Measurements from ENCODE around the gene TBC1D22B. TPM values are rescaled to one million over a fixed set of nuclear protein-coding genes. Genes with fewer than 3 reads are reported as not detected.

TBC1D22B gene
- total and polyA plus RNA-seq, 2 of the 13 experiments (the other 11 are each of a cell fraction or from before 2014, with no cell fraction given): 9.7 to 12.9 TPM

GRCh38 chr6:37244430-37245310, 12.9 kb upstream of the TBC1D22B start (continued):
- TF ChIP-seq TFDP2 (CRISPR knock-in tag; IDR thresholded peaks at IDR 0.05) (peak; percentile 51; the same call in 1 of the 2 replicates), ZNF558 (CRISPR knock-in tag; IDR thresholded peaks at IDR 0.05; ENCODE audit: borderline replicate concordance) (no peak), ZKSCAN8 (CRISPR knock-in tag; IDR thresholded peaks at IDR 0.05; ENCODE audit: borderline replicate concordance) (peak; percentile 51; the same call in 1 of the 2 replicates), IKZF4 (CRISPR knock-in tag; IDR thresholded peaks at IDR 0.05; ENCODE audit: borderline replicate concordance, low read depth, not compliant biosample characterization) (no peak), ZNF160 (CRISPR knock-in tag; IDR thresholded peaks at IDR 0.05) (no peak; the same call in 1 of the 2 replicates), ELF1 (CRISPR knock-in tag; IDR thresholded peaks at IDR 0.05) (peak; percentile 54; the same call in 1 of the 2 replicates), FOXK2 (IDR thresholded peaks at IDR 0.05) (peak; percentile 31; the same call in 1 of the 2 replicates), ARHGAP35 (CRISPR knock-in tag; IDR thresholded peaks at IDR 0.05; ENCODE audit: borderline replicate concordance) (no peak), ZNF224 (CRISPR knock-in tag; IDR thresholded peaks at IDR 0.05) (peak; percentile 91), ZNF746 (CRISPR knock-in tag; IDR thresholded peaks at IDR 0.05) (0 out of 2 replicates have a peak, but pooled peaks have one; percentile 49), ZMYM2 (CRISPR knock-in tag; IDR thresholded peaks at IDR 0.05) (0 out of 2 replicates have a peak, but pooled peaks have one; percentile 38), ZNF644 (CRISPR knock-in tag; IDR thresholded peaks at IDR 0.05; ENCODE audit: low read depth) (peak; percentile 98), ZSCAN21 (CRISPR knock-in tag; IDR thresholded peaks at IDR 0.05; ENCODE audit: borderline replicate concordance) (peak; percentile 47; the same call in 1 of the 2 replicates), MAFK (conservative IDR thresholded peaks at IDR 0.05 in 1 of 2, IDR thresholded peaks at IDR 0.05 in 1 of 2; ENCODE audit: low read length in 2 of 2) (peak in 1 of 2 experiments; percentile 67; a peak in 2 of 4 replicates), SP2 (CRISPR knock-in tag; IDR thresholded peaks at IDR 0.05) (no peak), MZF1 (CRISPR knock-in tag; IDR thresholded peaks at IDR 0.05; ENCODE audit: borderline replicate concordance) (no peak)
- TF ChIP-seq, protein P1, sequence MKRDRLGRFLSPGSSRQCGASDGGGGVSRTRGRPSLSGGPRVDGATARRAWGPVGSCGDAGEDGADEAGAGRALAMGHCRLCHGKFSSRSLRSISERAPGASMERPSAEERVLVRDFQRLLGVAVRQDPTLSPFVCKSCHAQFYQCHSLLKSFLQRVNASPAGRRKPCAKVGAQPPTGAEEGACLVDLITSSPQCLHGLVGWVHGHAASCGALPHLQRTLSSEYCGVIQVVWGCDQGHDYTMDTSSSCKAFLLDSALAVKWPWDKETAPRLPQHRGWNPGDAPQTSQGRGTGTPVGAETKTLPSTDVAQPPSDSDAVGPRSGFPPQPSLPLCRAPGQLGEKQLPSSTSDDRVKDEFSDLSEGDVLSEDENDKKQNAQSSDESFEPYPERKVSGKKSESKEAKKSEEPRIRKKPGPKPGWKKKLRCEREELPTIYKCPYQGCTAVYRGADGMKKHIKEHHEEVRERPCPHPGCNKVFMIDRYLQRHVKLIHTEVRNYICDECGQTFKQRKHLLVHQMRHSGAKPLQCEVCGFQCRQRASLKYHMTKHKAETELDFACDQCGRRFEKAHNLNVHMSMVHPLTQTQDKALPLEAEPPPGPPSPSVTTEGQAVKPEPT (CRISPR knock-in tag; IDR thresholded peaks at IDR 0.05; ENCODE audit: low read depth): 0 out of 2 replicates have a peak, but pooled peaks have one; percentile 30
- TF ChIP-seq, protein P2, sequence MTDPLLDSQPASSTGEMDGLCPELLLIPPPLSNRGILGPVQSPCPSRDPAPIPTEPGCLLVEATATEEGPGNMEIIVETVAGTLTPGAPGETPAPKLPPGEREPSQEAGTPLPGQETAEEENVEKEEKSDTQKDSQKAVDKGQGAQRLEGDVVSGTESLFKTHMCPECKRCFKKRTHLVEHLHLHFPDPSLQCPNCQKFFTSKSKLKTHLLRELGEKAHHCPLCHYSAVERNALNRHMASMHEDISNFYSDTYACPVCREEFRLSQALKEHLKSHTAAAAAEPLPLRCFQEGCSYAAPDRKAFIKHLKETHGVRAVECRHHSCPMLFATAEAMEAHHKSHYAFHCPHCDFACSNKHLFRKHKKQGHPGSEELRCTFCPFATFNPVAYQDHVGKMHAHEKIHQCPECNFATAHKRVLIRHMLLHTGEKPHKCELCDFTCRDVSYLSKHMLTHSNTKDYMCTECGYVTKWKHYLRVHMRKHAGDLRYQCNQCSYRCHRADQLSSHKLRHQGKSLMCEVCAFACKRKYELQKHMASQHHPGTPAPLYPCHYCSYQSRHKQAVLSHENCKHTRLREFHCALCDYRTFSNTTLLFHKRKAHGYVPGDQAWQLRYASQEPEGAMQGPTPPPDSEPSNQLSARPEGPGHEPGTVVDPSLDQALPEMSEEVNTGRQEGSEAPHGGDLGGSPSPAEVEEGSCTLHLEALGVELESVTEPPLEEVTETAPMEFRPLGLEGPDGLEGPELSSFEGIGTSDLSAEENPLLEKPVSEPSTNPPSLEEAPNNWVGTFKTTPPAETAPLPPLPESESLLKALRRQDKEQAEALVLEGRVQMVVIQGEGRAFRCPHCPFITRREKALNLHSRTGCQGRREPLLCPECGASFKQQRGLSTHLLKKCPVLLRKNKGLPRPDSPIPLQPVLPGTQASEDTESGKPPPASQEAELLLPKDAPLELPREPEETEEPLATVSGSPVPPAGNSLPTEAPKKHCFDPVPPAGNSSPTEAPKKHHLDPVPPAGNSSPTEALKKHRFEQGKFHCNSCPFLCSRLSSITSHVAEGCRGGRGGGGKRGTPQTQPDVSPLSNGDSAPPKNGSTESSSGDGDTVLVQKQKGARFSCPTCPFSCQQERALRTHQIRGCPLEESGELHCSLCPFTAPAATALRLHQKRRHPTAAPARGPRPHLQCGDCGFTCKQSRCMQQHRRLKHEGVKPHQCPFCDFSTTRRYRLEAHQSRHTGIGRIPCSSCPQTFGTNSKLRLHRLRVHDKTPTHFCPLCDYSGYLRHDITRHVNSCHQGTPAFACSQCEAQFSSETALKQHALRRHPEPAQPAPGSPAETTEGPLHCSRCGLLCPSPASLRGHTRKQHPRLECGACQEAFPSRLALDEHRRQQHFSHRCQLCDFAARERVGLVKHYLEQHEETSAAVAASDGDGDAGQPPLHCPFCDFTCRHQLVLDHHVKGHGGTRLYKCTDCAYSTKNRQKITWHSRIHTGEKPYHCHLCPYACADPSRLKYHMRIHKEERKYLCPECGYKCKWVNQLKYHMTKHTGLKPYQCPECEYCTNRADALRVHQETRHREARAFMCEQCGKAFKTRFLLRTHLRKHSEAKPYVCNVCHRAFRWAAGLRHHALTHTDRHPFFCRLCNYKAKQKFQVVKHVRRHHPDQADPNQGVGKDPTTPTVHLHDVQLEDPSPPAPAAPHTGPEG (CRISPR knock-in tag; IDR thresholded peaks at IDR 0.05): 0 out of 2 replicates have a peak, but pooled peaks have one; percentile 56
- TF ChIP-seq, protein P3, sequence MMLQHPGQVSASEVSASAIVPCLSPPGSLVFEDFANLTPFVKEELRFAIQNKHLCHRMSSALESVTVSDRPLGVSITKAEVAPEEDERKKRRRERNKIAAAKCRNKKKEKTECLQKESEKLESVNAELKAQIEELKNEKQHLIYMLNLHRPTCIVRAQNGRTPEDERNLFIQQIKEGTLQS (CRISPR knock-in tag; IDR thresholded peaks at IDR 0.05): peak; percentile 81

Measured in HepG2 (cell line).